NB4 (cell line): ENCODE results near the gene RPS28.
A peak's percentile ranks its signal among the peaks of the same experiment; 100 is the strongest.

Experiments
- DNase-seq: peaks from one replicate; pipeline ENCODE4 v3.0.0; 2010; ENCODE audit warnings: low read depth
- H3K4me3 ChIP-seq: one replicate; pipeline ENCODE4 v1.5.1; 2011; ENCODE audit warnings: mild to moderate bottlenecking, low read depth, low read length, moderate library complexity
- MYC ChIP-seq: IDR thresholded peaks from 2 replicates; pipeline ENCODE4 v1.6.1; 2011; ENCODE audit warnings: low read depth, low read length
- POLR2A ChIP-seq: IDR thresholded peaks from 2 replicates; pipeline ENCODE4 v1.6.1; 2011; ENCODE audit warnings: mild to moderate bottlenecking; ENCODE audit not compliant: insufficient read length; ENCODE audit errors: extremely low read depth
- TF ChIP-seq, protein P1 (sequence below): IDR thresholded peaks from 2 replicates; pipeline ENCODE4 v1.6.1; 2011; ENCODE audit warnings: low read depth, low read length
- TF ChIP-seq, protein P2 (sequence below): IDR thresholded peaks from one replicate; pipeline ENCODE4 v1.5.1; 2012; ENCODE audit warnings: low read depth, low read length

Gene RPS28

DNA sequence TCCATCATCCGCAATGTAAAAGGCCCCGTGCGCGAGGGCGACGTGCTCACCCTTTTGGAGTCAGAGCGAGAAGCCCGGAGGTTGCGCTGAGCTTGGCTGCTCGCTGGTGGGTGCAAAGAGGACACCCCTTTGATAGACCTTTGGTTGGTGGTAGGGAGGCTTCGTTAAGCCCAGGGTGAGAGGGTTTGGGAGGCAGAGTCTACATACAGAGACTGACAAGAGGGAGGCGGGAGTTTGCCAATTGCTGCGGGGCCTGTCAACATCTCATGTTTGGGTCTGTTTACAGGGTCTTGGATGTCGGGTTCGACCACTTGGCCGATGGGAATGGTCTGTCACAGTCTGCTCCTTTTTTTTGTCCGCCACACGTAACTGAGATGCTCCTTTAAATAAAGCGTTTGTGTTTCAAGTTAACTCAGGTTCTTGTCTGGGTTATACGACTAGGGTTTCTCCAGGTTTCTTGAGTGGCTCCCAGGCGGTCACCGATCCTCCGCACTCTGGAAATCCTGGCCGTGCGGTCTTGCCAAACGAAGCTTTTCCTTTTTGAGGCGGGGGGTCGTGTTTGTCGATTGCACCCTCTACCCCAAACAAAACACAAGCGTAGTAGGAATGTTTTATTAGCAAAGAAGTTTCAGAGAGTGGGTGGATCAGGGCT lies 816 bp downstream of the RPS28 start:
- DNase-seq: peak; percentile 53
- H3K4me3 ChIP-seq: peak overlapping the region; percentile 95
- TF ChIP-seq, protein P1, sequence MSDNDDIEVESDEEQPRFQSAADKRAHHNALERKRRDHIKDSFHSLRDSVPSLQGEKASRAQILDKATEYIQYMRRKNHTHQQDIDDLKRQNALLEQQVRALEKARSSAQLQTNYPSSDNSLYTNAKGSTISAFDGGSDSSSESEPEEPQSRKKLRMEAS: 0 out of 2 replicates have a peak, but pooled peaks have one; percentile 42
- 0 out of 2 replicates have a peak, but pooled peaks have one; percentile 13 for TF ChIP-seq MYC
- TF ChIP-seq, protein P2, sequence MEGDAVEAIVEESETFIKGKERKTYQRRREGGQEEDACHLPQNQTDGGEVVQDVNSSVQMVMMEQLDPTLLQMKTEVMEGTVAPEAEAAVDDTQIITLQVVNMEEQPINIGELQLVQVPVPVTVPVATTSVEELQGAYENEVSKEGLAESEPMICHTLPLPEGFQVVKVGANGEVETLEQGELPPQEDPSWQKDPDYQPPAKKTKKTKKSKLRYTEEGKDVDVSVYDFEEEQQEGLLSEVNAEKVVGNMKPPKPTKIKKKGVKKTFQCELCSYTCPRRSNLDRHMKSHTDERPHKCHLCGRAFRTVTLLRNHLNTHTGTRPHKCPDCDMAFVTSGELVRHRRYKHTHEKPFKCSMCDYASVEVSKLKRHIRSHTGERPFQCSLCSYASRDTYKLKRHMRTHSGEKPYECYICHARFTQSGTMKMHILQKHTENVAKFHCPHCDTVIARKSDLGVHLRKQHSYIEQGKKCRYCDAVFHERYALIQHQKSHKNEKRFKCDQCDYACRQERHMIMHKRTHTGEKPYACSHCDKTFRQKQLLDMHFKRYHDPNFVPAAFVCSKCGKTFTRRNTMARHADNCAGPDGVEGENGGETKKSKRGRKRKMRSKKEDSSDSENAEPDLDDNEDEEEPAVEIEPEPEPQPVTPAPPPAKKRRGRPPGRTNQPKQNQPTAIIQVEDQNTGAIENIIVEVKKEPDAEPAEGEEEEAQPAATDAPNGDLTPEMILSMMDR: no peak

DNA sequence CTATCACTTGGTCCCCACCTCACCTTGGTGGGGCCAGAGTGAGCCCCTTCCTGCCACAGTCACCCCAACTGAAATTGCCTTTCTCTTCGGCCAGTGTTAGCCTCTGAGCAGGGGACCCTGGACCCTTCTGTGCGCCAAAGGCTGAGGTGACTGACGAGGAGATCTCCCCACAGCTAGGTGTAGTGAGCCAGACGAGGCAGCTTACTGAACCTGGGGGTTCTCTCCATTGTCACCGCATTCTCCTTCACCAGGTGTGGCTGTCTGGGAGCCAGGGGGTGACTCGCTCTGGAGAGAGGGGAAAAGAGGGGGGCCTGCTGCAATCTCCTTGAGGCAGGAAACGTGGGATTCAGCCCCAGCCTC lies 1.3 kb downstream of the RPS28 start:
- DNase-seq: no peak
- TF ChIP-seq, protein P1: no peak
- H3K4me3 ChIP-seq: peak overlapping the region; percentile 95

DNA sequence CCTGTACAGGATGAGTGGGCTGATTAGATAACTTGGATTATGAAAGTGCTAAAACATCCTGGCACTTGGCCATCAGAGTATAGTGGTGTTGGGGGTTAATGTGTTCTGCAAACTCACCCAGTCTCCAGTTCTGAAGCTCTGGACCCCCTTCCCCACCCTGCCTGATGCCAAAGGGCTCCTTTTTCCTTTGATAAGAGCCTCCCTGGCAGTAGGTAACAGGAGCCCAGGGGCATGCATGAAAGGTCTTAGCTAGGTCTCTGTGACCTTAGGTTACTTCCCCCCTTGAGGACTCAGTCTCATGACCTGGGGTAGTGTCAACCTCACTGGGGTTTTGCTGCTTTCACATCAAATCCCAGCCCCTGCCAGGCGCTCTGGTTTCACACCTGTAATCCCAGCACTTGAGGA lies 2.5 kb downstream of the RPS28 start:
- TF ChIP-seq, protein P2: no peak
- TF ChIP-seq POLR2A (no peak), MYC (no peak)
- TF ChIP-seq, protein P1: no peak
- peak overlapping the region; percentile 6 for H3K4me3 ChIP-seq
- DNase-seq: peak; percentile 63

DNA sequence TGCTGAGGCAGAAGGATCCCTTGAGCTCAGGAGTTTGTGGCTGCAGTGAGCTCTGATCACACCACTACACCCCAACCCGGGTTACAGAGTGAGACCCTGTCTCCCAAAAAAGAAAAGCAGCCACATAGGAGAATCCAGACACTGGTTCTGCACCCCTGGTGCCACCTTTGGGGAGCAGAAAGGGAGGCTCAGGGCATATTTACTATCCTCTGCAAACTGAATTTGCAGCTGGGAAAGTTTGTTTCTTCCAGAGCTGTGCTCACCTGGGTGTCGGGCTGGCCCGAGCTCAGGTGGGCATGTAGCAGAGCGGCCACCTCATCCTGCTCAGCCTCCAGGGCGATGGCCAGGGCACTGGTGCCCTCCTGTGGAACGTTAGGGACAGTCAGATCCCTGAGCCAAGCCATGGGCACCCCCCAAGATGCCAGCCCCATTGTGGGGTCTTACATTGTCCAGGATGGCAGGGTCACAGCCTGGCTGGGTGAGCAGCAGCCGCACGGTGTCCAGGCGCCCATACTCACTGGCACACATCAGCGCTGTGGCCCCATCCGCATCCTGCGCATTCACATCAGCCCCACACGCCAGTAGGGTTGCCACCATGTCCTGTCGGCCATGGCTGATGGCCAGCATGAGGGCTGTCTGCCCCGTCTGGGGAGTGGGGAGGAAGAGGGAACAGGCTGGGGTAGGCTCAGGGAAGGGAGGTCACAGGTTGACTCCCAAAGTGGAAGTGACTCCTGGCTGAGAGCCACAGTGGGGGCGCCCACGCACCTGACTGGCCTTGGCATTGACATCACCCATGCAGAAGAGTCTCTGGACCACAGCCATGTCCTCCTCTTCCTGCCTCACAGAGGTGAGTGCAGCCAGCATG lies 3.1 kb downstream of the RPS28 start:
- no peak overlapping the region for H3K4me3 ChIP-seq
- TF ChIP-seq POLR2A (peak; percentile 66), MYC (peak; percentile 24; the same call in 1 of the 2 replicates)
- TF ChIP-seq, protein P2: peak; percentile 15
- TF ChIP-seq, protein P1: no peak
- peak; percentile 68 for DNase-seq

DNA sequence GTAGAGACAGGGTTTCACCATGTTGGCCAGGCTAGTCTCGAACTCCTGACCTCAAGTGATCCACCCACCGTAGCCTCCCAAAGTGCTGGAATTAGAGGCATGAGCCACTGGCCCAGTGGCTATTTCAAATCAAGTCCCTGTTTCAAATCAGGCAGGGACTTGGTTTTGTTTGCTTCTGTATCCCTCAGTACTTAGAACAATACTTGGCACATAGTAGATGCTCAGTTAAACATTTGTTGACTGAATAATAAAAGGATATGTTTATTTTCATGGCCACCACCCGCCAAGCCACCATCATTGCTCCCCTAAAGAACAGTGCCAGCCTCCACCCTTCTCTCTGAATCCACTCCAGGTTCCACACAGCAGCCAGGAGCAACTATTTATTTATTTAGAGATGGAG lies 4.2 kb downstream of the RPS28 start:
- TF ChIP-seq, protein P2: no peak
- no peak for DNase-seq
- no peak overlapping the region for H3K4me3 ChIP-seq

DNA sequence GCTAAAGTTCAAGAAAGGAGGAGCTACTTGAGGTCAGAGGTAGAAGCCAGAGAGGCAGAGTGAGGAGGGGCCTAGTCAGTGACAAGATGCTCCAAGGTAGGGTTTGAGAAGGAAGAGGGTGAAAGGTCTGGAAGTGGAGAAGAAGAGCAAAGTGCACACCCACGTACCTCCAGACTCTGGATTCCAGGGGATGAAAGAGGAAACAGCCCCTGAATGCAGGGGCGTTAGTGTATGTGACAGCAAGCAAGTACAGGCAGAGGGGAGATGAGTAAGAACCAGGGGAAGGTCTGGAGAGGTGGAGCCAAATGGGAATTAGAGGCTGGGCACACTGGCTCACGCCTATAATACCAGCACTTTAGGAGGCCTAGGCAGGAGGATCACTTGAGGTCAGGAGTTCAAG lies 8.7 kb downstream of the RPS28 start:
- DNase-seq: no peak
- no peak overlapping the region for H3K4me3 ChIP-seq
- TF ChIP-seq MYC (no peak), POLR2A (no peak)
- TF ChIP-seq, protein P1: no peak
- TF ChIP-seq, protein P2: no peak
